K562 (cell line): ENCODE results near the gene NT5C. TPM values are rescaled to one million over a fixed set of nuclear protein-coding genes. Genes with fewer than 3 reads are reported as not detected.

Experiments used
- ARID3A ChIP-seq: IDR thresholded peaks from 2 replicates; pipeline ENCODE4 v1.6.1; 2012; ENCODE audit warnings: low read depth, low read length, improper control_type of control experiment, borderline replicate concordance
- BACH1 ChIP-seq: fragments of 200-800 bp; sonication (Bioruptor generic); IDR thresholded peaks from 2 replicates; pipeline ENCODE4 v1.6.1; 2016; ENCODE audit warnings: missing genetic modification characterization, missing compliant biosample characterization
- BHLHE40 ChIP-seq: IDR thresholded peaks from 2 replicates; pipeline ENCODE4 v1.6.1; 2011; ENCODE audit warnings: low read length, improper control_type of control experiment
- CHD1 ChIP-seq: fragments of 200-600 bp; sonication (generic); IDR thresholded peaks from one replicate; pipeline ENCODE4 v1.6.1; 2012; ENCODE audit warnings: mild to moderate bottlenecking, moderate library complexity, low read length, inconsistent platforms
- DPF2 ChIP-seq: fragments of 450-650 bp; IDR thresholded peaks from 2 replicates; pipeline ENCODE4 v1.6.1; 2016
- GABPB2 ChIP-seq: fragments of 250-450 bp; sonication (Bioruptor Pico); conservative IDR thresholded peaks from 2 replicates; pipeline ENCODE4 v1.5.1; 2021; ENCODE audit warnings: mild to moderate bottlenecking
- IFI16 ChIP-seq: fragments of 250-450 bp; sonication (Bioruptor Pico); IDR thresholded peaks from 2 replicates; pipeline ENCODE4 v2.1.2; 2022; ENCODE audit warnings: mild to moderate bottlenecking, inconsistent platforms
- MGA ChIP-seq: fragments of 450-650 bp; IDR thresholded peaks from 2 replicates; pipeline ENCODE4 v1.6.1; 2016; ENCODE audit warnings: mild to moderate bottlenecking, moderate library complexity
- MXI1 ChIP-seq: IDR thresholded peaks from 2 replicates; pipeline ENCODE4 v1.6.1; 2011; ENCODE audit warnings: low read depth, mild to moderate bottlenecking, improper control_type of control experiment, low read length
- MYC ChIP-seq, 2 experiments: fragments of 250-450 bp in 1 of 2; sonication (Bioruptor Pico) in 1 of 2; IDR thresholded peaks; 2 replicates each; pipeline versions ENCODE4 v1.5.1 to v1.6.1; 2012 to 2021; ENCODE audit warnings: low read depth in 2 of 2, borderline replicate concordance in 1 of 2, improper control_type of control experiment in 1 of 2, low read length in 1 of 2, mild to moderate bottlenecking in 1 of 2, moderate library complexity in 1 of 2
- MYNN ChIP-seq, 2 experiments: sonication (generic); formaldehyde crosslinking in 1 of 2; IDR thresholded peaks; 2 replicates each; pipeline versions ENCODE4 v1.5.0 to v1.6.1; 2016 to 2020; ENCODE audit warnings: antibody characterized with exemption in 1 of 2, missing genetic modification reagents in 1 of 2
- PML ChIP-seq: IDR thresholded peaks from 2 replicates; pipeline ENCODE4 v1.6.1; 2012; ENCODE audit warnings: low read length, inconsistent platforms
- SNIP1 ChIP-seq: fragments of 450-650 bp; IDR thresholded peaks from 2 replicates; pipeline ENCODE4 v1.7.1; 2017; ENCODE audit warnings: low read depth, mild to moderate bottlenecking
- TGIF2 ChIP-seq: sonication (generic); formaldehyde crosslinking; IDR thresholded peaks from 2 replicates; pipeline ENCODE4 v1.8.1; 2022; ENCODE audit warnings: mild to moderate bottlenecking, missing genetic modification reagents, moderate library complexity
- ZNF436 ChIP-seq: fragments of 250-450, 450-650 bp; sonication (Bioruptor Pico); formaldehyde crosslinking; IDR thresholded peaks from 2 replicates; pipeline ENCODE4 v1.7.0; 2020; ENCODE audit warnings: mild to moderate bottlenecking
- polyA plus RNA-seq, 8 experiments: library from polyadenylated mRNA; depleted of rRNA in 4 of 8; stranded (reverse) in 5 of 8; unstranded in 3 of 8; fragments of >200 nt; fragmentation: Nextera tagmentation in 2 of 8; fragmentation: Illumina TruSeq in 1 of 8; extraction: Ambion mirVana in 2 of 8; extraction: Trizol in 1 of 8; gene quantifications; 2 replicates each; pipeline versions ENCODE4 v1.2.1 to v1.2.3, GENCODE V29; 2011 to 2014; ENCODE audit warnings: inconsistent platforms in 1 of 8, missing spikeins in 1 of 8
- total RNA-seq, 7 experiments: library from RNA; depleted of rRNA in 6 of 7; stranded (reverse); fragments of >200 nt in 6 of 7; fragmentation: Illumina TruSeq in 2 of 7; extraction: Trizol in 2 of 7; gene quantifications; 2 replicates each; pipeline versions ENCODE4 v1.2.1 to v1.2.3, GENCODE V29; 2011 to 2021; ENCODE audit warnings: low replicate concordance in 1 of 7

Gene NT5C
- total and polyA plus RNA-seq, 9 of the 15 experiments (the other 6 are each of a cell fraction or from before 2014, with no cell fraction given): 2.9 to 205 (median 45.0) TPM

- TF ChIP-seq MGA: peak; percentile 81
- TF ChIP-seq ARID3A: no peak
- peak; percentile 7; the same call in 1 of the 2 replicates for TF ChIP-seq BHLHE40
- peak; percentile 48 for TF ChIP-seq MYC (IDR thresholded peaks at IDR 0.05; ENCODE audit: low read depth, low read length)
- TF ChIP-seq MYC (CRISPR knock-in tag; IDR thresholded peaks at IDR 0.05; ENCODE audit: borderline replicate concordance, low read depth): no peak
- peak; percentile 62; the same call in 1 of the 2 replicates for TF ChIP-seq PML
- no peak for TF ChIP-seq MYNN (IDR thresholded peaks at IDR 0.05)
- TF ChIP-seq MYNN (CRISPR knock-in tag; IDR thresholded peaks at IDR 0.05): no peak
- no peak for TF ChIP-seq SNIP1
- TF ChIP-seq IFI16: no peak
- 0 out of 2 replicates have a peak, but pooled peaks have one; percentile 37 for TF ChIP-seq MXI1
- no peak for TF ChIP-seq CHD1
- no peak for TF ChIP-seq DPF2
- TF ChIP-seq BACH1 (tag): no peak
- no peak for TF ChIP-seq GABPB2 (CRISPR knock-in tag)
- no peak for TF ChIP-seq ZNF436 (CRISPR knock-in tag)
- no peak for TF ChIP-seq TGIF2
Measured at GRCh38 chr17:75109407-75110233, 21.9 kb downstream of the NT5C start, which contains the start of gene ARMC7 (continued).
